HCT116 (cell line): ENCODE data around the gene GET3. TPM values are rescaled to one million over a fixed set of nuclear protein-coding genes. Genes with fewer than 3 reads are reported as not detected.

Source experiments
- ATAC-seq: fragments of 200-7000 bp; cut with Tn5 transposase; 2 replicates; pipeline ENCODE4 v1.9.1; 2020; ENCODE audit warnings: mild to moderate bottlenecking, moderate library complexity
- BruUV-seq: library from RNA; stranded (reverse); fragments of 400-500 nt; replicated peaks from 2 replicates; lab custom pipeline; 2021; lab: Mats Ljungman, UMichigan
- CTCF ChIA-PET: fragments of 300-600 bp; sonication (Branson Sonifier 250); formaldehyde crosslinking; loops from one replicate; lab custom pipeline; 2021; ENCODE audit warnings: antibody characterized with exemption; lab: Charles Lee
- POLR2A ChIA-PET: fragments of 300-600, 350-600 bp; sonication (Branson Sonifier 250); formaldehyde crosslinking; loops from one replicate; lab custom pipeline; 2021; ENCODE audit warnings: antibody characterized with exemption; lab: Charles Lee
- RAD21 ChIA-PET, 2 experiments: fragments of 300-600 bp; sonication (Branson Sonifier 250); formaldehyde crosslinking; loops; one replicate each; lab custom pipeline; 2023; ENCODE audit warnings: low total read pairs in 2 of 2; ENCODE audit not compliant: uncharacterized antibody in 2 of 2, unreplicated experiment in 2 of 2, low non-redundant PET in 1 of 2; lab: Charles Lee
- DNase-seq: peaks from one replicate; pipeline ENCODE4 v3.0.0-alpha.2; 2010; ENCODE audit warnings: low read depth, low spot score
- H2AFZ ChIP-seq: fragments of 200-600 bp; shearing (Covaris generic), sonication (generic); 2 replicates; pipeline ENCODE4 v1.6.1; 2017; ENCODE audit warnings: low read depth, mixed run types, mixed read lengths, antibody characterized with exemption, low read length; ENCODE audit not compliant: poor library complexity, severe bottlenecking
- H3K27ac ChIP-seq: 2 replicates; pipeline ENCODE4 v1.5.1; 2012; ENCODE audit warnings: low read depth, low read length
- H3K27me3 ChIP-seq: fragments of 200-600 bp; sonication (generic); 2 replicates; pipeline ENCODE4 v1.6.1; 2016; ENCODE audit warnings: mixed run types, low read length, mixed read lengths; ENCODE audit not compliant: insufficient read depth
- H3K36me3 ChIP-seq, 2 experiments: fragments of 200-500 bp in 1 of 2; fragments of 200-600 bp in 1 of 2; sonication (Bioruptor generic) in 1 of 2; sonication (generic) in 1 of 2; 2 replicates each; pipeline versions ENCODE4 v1.5.1 to v1.6.1; 2014 to 2016; ENCODE audit warnings: low read length in 2 of 2, inconsistent platforms in 1 of 2, mixed read lengths in 1 of 2, mixed run types in 1 of 2; ENCODE audit not compliant: insufficient read depth in 2 of 2, control insufficient read depth in 1 of 2
- H3K4me1 ChIP-seq, 2 experiments: fragments of 200-600 bp in 1 of 2; sonication (generic) in 1 of 2; 2 replicates each; pipeline versions ENCODE4 v1.5.1 to v1.6.1; 2012 to 2017; ENCODE audit warnings: low read length in 2 of 2, inconsistent platforms in 1 of 2, mild to moderate bottlenecking in 1 of 2, mixed read lengths in 1 of 2, mixed run types in 1 of 2, moderate library complexity in 1 of 2; ENCODE audit not compliant: insufficient read depth in 2 of 2, control insufficient read depth in 1 of 2
- H3K4me2 ChIP-seq: fragments of 200-600 bp; sonication (generic); 2 replicates; pipeline ENCODE4 v1.6.1; 2017; ENCODE audit warnings: mixed run types, low read length, mixed read lengths
- H3K4me3 ChIP-seq, 2 experiments: fragments of 200-600 bp in 1 of 2; sonication (generic) in 1 of 2; replicated peaks in 1 of 2; 2 replicates each; pipeline ENCODE4 v1.5.1; 2011 to 2016; ENCODE audit warnings: low read length in 2 of 2, control low read depth in 1 of 2, low read depth in 1 of 2, mild to moderate bottlenecking in 1 of 2, mixed read lengths in 1 of 2, mixed run types in 1 of 2
- H3K79me2 ChIP-seq: fragments of 200-600 bp; sonication (generic); 2 replicates; pipeline ENCODE4 v1.6.1; 2017; ENCODE audit warnings: mild to moderate bottlenecking, mixed run types, low read length, moderate library complexity, mixed read lengths; ENCODE audit not compliant: insufficient read depth
- H3K9ac ChIP-seq: fragments of 200-600 bp; sonication (generic); 2 replicates; pipeline ENCODE4 v1.6.1; 2016; ENCODE audit warnings: low read length, mixed read lengths
- H3K9me2 ChIP-seq: fragments of 200-600 bp; sonication (generic), shearing (Covaris generic); 2 replicates; pipeline ENCODE4 v1.6.1; 2017; ENCODE audit warnings: mixed run types, mild to moderate bottlenecking, moderate library complexity; ENCODE audit not compliant: insufficient read depth
- H3K9me3 ChIP-seq, 2 experiments: fragments of 200-500 bp in 1 of 2; fragments of 200-600 bp in 1 of 2; sonication (Bioruptor generic) in 1 of 2; sonication (generic) in 1 of 2; 2 replicates each; pipeline ENCODE4 v1.6.1; 2014 to 2017; ENCODE audit warnings: low read length in 2 of 2, mixed read lengths in 2 of 2, inconsistent platforms in 1 of 2, low read depth in 1 of 2, mild to moderate bottlenecking in 1 of 2, mixed run types in 1 of 2, moderate library complexity in 1 of 2; ENCODE audit not compliant: control insufficient read depth in 1 of 2, insufficient read depth in 1 of 2
- H4K20me1 ChIP-seq: fragments of 200-600 bp; sonication (generic), shearing (Covaris generic); 2 replicates; pipeline ENCODE4 v1.6.1; 2017; ENCODE audit warnings: mixed run types, mild to moderate bottlenecking, moderate library complexity; ENCODE audit not compliant: insufficient read depth
- POLR2AphosphoS5 ChIP-seq: IDR thresholded peaks from 2 replicates; pipeline ENCODE4 v1.6.1; 2011; ENCODE audit warnings: mild to moderate bottlenecking, low read depth, low read length, moderate library complexity
- SIN3A ChIP-seq: IDR thresholded peaks from 2 replicates; pipeline ENCODE4 v1.6.1; 2012; ENCODE audit warnings: low read depth
- SP1 ChIP-seq: IDR thresholded peaks from 2 replicates; pipeline ENCODE4 v1.6.1; 2012; ENCODE audit warnings: low read depth
- YY1 ChIP-seq: IDR thresholded peaks from 2 replicates; pipeline ENCODE4 v1.6.1; 2011; ENCODE audit warnings: low read length, low read depth, moderate library complexity, mild to moderate bottlenecking; ENCODE audit not compliant: insufficient replicate concordance; ENCODE audit errors: extremely low read depth
- ZFX ChIP-seq: fragments of 450-650 bp; IDR thresholded peaks from 2 replicates; pipeline ENCODE4 v1.6.1; 2017
- ZNF274 ChIP-seq: fragments of 200-500 bp; sonication (Bioruptor generic); IDR thresholded peaks from 2 replicates; pipeline ENCODE4 v1.6.1; 2014; ENCODE audit warnings: mild to moderate bottlenecking, low read depth, low read length, inconsistent platforms
- intact Hi-C: fragments of 100-400 bp; cut with micrococcal nuclease; formaldehyde crosslinking; loops from 2 replicates; pipeline ENCODE4 v1.10.0; 2022
- total RNA-seq: library from RNA; stranded (reverse); gene quantifications from one replicate; pipeline ENCODE4 v1.2.1, GENCODE V29; 2021; ENCODE audit not compliant: unreplicated experiment
- TF ChIP-seq, protein P1 (sequence below): IDR thresholded peaks from 2 replicates; pipeline ENCODE4 v1.6.1; 2011; ENCODE audit warnings: mild to moderate bottlenecking, low read length, moderate library complexity; ENCODE audit not compliant: insufficient replicate concordance; ENCODE audit errors: extremely low read depth
- TF ChIP-seq, protein P2 (sequence below): IDR thresholded peaks from 2 replicates; pipeline ENCODE4 v1.6.1; 2012
- TF ChIP-seq, protein P3 (sequence below): IDR thresholded peaks from 2 replicates; pipeline ENCODE4 v1.6.1; 2012

The GET3 gene
- total RNA-seq, 1 experiment from 2014 or later = 77.6 TPM

DNA sequence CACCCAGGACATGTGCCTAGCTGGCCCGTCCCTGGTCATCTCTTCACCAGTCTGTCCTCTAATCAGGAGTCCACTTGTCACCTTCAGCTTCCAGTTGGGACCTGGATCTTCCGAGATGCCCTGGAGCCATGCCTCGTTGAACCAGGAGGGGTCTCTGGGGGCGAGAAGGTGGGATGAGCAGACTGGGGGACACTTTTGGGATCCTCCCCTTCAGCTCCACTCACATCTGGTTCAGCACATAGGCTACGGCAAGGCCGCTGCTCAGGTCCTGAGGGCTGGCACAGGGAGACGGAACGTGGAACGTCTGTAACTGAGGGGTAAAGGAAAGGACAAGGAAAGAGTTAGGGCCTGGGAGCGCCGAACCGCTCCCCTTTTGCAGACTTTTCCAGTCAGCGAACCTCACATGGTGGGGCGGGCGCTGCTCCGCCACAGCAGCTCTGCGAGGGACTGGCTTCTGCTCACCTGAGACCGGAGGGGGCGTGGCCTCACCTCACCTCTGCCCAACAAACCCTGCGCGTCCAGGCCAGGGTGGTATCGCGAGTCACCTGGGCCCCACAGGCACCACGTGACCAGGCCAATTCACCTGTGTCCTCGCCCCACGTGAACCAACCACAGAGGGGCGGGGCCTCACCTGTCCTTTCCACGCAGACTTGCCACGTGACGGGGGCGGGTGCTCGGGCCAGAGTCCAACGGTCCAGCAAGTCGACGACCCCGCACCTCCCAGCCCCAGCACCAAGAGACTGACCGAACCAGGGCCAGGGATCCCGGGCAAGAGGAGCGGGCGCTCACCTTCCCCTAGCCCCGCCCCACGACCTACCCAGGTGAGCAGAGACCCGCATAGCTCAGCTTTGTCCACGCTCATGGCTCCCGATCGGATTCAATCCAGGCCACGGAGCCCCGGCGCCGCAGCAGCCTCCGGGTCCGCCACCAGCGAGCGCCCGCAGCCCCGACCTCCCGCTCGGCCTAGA is 37.6 kb downstream of the GET3 start, which contains the start of gene HOOK2:
TSS of gene HOOK2 (minus strand) at position 965 of the 968 bp plus-strand sequence. CDS start at position 862, 103 bp downstream.
- H3K4me1 ChIP-seq = peaks cover 41 to 70% of the 10 kb centered on the region in 2 experiments
- H3K9me3 ChIP-seq = no peaks in the 10 kb centered on the region
- DNase-seq (peak; percentile 95), ATAC-seq (peak; percentile 76)
- ChIA-PET RAD21 (interaction anchor here (1.0 to 1.5 kb wide), 4 partner anchors 9 to 21 kb away, joined by 3 to 4 read pairs (median 4); no protein-coding TSS in a partner anchor), CTCF (interaction anchor here (0.7 to 7.0 kb wide), 10 partner anchors 8 to 73 kb away, joined by 3 to 88 read pairs (median 5); partner anchors contain the start of genes JUNB and RTBDN), POLR2A (interaction anchor here (0.8 to 8.8 kb wide), 4 partner anchors 12 to 60 kb away, joined by 3 to 172 read pairs (median 4); partner anchors contain the start of genes GET3 and JUNB)
- H3K9me2 ChIP-seq = no peaks in the 10 kb centered on the region
- H3K36me3 ChIP-seq = peaks cover 0 to 4% of the 10 kb centered on the region in 2 experiments; a peak in 1 of 4 replicates
- H3K9ac ChIP-seq = peak within 1 kb of the TSS; percentile 78
- TF ChIP-seq ZFX (peak; percentile 42; the same call in 1 of the 2 replicates), SIN3A (peak; percentile 52; the same call in 1 of the 2 replicates), ZNF274 (no peak), SP1 (peak; percentile 88), POLR2AphosphoS5 (peak; percentile 73), YY1 (peak; percentile 50)
- TF ChIP-seq, protein P1, sequence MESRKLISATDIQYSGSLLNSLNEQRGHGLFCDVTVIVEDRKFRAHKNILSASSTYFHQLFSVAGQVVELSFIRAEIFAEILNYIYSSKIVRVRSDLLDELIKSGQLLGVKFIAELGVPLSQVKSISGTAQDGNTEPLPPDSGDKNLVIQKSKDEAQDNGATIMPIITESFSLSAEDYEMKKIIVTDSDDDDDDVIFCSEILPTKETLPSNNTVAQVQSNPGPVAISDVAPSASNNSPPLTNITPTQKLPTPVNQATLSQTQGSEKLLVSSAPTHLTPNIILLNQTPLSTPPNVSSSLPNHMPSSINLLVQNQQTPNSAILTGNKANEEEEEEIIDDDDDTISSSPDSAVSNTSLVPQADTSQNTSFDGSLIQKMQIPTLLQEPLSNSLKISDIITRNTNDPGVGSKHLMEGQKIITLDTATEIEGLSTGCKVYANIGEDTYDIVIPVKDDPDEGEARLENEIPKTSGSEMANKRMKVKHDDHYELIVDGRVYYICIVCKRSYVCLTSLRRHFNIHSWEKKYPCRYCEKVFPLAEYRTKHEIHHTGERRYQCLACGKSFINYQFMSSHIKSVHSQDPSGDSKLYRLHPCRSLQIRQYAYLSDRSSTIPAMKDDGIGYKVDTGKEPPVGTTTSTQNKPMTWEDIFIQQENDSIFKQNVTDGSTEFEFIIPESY = peak; percentile 88
- TF ChIP-seq, protein P2, sequence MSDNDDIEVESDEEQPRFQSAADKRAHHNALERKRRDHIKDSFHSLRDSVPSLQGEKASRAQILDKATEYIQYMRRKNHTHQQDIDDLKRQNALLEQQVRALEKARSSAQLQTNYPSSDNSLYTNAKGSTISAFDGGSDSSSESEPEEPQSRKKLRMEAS = peak; percentile 96
- TF ChIP-seq, protein P3, sequence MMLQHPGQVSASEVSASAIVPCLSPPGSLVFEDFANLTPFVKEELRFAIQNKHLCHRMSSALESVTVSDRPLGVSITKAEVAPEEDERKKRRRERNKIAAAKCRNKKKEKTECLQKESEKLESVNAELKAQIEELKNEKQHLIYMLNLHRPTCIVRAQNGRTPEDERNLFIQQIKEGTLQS = no peak
- intact Hi-C loops = loop anchor here (5.0 kb wide), 1 partner anchor 72 kb away; no protein-coding TSS in a partner anchor
- H3K27ac ChIP-seq = peak within 1 kb of the TSS; percentile 94
- H2AFZ ChIP-seq = peak within 1 kb of the TSS; percentile 59
- H3K4me2 ChIP-seq = peak within 1 kb of the TSS; percentile 99
- peaks cover 6% of the 10 kb centered on the region; the same call in 1 of the 2 replicates for H3K79me2 ChIP-seq
- peak within 1 kb of the TSS; percentile 80 to 83 for H3K4me3 ChIP-seq
- H4K20me1 ChIP-seq = no peaks in the 10 kb centered on the region
- H3K27me3 ChIP-seq = no peaks in the 10 kb centered on the region
- BruUV-seq = TSS peak; percentile 54
